GM18951 (cell line): ENCODE measurements around the gene ZFAND3.

Experiments used
- POLR2A ChIP-seq: IDR thresholded peaks from 4 replicates; pipeline ENCODE4 v1.6.1; 2011; ENCODE audit warnings: mild to moderate bottlenecking; ENCODE audit not compliant: insufficient read length, insufficient read depth; ENCODE audit errors: extremely low read depth
- in situ Hi-C: fragments of 300-500 bp; cut with MboI; formaldehyde crosslinking; loops from one replicate; pipeline ENCODE4 v1.12.0; 2022; ENCODE audit warnings: low sequenced_read_pairs, mixed read lengths, inconsistent platforms; ENCODE audit not compliant: unreplicated experiment

The ZFAND3 gene

GRCh38 chr6:37993596-37993995, 174.1 kb downstream of the ZFAND3 start:
- no peak for TF ChIP-seq POLR2A
- in situ Hi-C loops: no loop called here

DNA sequence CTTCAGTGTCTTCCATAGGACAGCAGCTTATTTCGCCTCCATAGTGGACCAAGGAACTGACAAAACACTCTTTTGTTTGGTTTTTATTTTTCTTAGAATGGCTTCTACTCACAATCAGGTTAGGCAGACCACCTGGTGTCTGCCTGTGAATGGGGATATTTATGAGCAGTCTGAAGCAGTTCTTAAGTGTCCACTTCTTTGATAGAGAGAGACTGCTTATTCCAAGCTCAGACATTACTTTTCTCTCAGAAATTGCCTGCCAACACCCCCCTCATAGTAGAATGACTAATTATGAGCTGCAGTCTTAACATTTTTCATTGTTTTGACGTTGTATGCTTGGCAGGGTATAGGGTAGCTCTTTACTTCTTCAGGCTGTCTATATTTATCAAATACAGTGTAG, 174.7 kb downstream of the ZFAND3 start:
- in situ Hi-C loops: no loop called here
- TF ChIP-seq POLR2A: no peak

GRCh38 chr6:37998366-37998765, 178.8 kb downstream of the ZFAND3 start:
- no peak for TF ChIP-seq POLR2A
- in situ Hi-C loops: no loop called here

DNA sequence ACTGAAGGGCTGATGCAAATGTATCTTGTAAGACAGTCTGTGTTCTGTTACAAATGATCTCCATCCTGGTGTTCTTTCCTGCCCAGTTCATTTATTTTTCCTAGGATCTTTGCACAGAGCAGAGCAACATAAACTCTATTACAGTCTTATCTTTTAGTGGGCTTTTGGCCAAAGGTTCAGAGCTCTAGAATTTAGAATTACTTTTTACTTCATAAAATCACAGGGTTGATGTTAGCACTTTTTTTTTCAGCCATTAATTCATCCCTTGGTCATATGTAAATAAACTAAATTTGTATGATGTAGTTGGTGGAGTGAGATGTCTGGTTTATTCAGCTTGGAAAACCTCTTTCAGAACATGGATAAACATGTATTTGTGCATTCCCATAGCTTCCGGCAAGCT, 181.9 kb downstream of the ZFAND3 start:
- no peak for TF ChIP-seq POLR2A
- in situ Hi-C loops: loop anchor here (25.0 kb wide), 2 partner anchors 214 to 289 kb away; no protein-coding TSS in a partner anchor

DNA sequence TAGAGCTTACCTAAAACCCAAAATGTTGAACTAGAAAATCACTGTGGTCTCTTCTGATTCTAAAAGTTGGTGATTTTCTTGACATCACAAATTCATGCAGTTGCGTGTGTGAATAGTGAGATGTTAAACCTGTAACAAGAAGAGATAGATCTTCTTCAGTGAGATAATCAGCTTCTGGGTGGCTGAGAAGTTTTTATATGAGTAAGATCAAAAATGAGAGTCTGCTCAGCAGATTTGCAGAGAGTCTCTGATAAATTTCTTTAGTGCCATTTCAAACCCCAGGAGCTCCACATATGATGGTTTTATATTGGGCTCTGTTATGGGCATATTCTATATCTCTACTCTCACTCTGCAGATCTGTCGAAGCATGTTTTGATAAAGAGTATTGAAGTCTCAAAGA, 185.4 kb downstream of the ZFAND3 start:
- in situ Hi-C loops: loop anchor here (25.0 kb wide), 2 partner anchors 218 to 293 kb away; no protein-coding TSS in a partner anchor
- no peak for TF ChIP-seq POLR2A

GRCh38 chr6:38011937-38012336, 192.4 kb downstream of the ZFAND3 start:
- TF ChIP-seq POLR2A: no peak
- in situ Hi-C loops: loop anchor here (25.0 kb wide), 2 partner anchors 225 to 300 kb away; no protein-coding TSS in a partner anchor

DNA sequence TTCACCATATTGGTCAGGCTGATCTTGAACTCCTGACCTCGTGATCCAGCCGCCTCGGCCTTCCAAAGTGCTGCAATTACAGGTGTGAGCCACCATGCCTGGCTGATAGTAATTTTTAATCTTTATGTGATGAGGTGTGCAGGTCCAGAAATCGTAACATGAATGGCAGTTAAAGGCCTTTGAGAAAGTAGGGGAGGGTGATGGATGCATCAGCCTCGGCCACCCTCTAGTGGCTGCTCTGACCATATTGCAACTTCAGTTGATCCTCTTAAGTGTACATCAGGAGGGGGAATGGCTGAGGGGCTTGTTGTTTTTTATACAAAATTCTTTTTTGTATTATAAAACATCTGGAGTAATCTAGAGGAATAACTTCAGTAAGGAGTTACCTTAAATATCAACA, 193.0 kb downstream of the ZFAND3 start:
- in situ Hi-C loops: loop anchor here (25.0 kb wide), 2 partner anchors 225 to 300 kb away; no protein-coding TSS in a partner anchor
- TF ChIP-seq POLR2A: no peak

DNA sequence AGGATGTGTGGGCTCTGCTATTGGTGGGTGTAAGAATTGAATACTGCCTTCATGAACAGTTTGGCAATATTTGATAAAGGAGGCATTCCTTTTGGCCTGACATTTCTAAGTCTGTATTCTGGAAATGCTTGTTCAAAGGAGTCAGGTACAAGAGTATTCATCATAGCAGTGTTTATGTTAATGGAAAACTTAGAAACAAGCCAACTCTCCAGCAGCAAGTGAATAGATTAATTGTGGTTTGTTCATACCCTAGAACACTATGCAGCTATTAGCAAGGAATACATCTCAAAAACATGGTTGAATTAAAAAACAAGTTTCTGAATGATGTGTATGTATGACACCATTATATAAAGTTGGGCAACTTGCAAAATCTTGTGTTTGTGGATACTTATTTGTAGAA, 195.8 kb downstream of the ZFAND3 start:
- TF ChIP-seq POLR2A: no peak
- in situ Hi-C loops: loop anchor here (25.0 kb wide), 2 partner anchors 228 to 303 kb away; no protein-coding TSS in a partner anchor

- TF ChIP-seq POLR2A: no peak
- in situ Hi-C loops: loop anchor here (25.0 kb wide), 2 partner anchors 230 to 305 kb away; no protein-coding TSS in a partner anchor
These were observed 197.3 kb downstream of the ZFAND3 start for GRCh38 chr6:38016824-38017223.

DNA sequence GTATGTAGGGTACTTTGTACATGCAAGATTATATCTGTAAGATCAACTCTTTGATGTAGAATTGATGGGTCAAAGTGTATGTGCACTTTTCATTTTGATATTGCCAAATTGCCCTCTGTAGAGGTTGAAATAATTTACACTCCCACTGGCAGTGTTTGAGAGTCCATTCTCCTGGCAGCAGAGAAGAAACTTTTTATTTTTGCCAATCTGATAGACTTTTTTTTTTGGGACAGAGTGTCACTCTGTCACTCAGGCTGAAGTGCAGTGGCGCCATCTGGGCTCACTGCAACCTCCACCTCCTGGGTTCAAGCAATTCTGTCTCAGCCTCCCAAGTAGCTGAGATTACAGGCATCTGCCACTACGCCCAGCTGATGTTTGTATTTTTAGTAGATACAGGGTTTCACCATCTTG, 199.2 kb downstream of the ZFAND3 start:
- in situ Hi-C loops: loop anchor here (25.0 kb wide), 2 partner anchors 231 to 306 kb away; no protein-coding TSS in a partner anchor
- no peak for TF ChIP-seq POLR2A

DNA sequence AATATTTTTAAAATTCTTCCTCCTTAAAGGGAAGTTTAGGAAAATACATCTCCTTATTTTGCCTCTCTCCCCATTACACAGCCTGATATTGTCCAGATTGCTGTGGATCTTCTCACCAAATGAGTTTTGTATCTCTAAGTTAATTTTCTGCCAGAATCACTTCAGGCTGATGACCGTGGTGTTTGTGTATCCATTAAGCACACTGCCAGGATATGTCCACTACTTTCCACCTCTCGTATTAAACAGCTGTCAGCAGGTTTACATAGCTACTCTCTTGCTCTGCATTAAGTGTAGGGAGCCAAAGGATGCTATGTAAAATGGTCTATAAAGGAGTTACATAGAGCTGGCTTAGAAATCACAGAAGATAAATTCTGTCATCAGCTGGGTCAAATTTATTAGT, 201.1 kb downstream of the ZFAND3 start:
- no peak for TF ChIP-seq POLR2A
- in situ Hi-C loops: loop anchor here (25.0 kb wide), 2 partner anchors 233 to 308 kb away; no protein-coding TSS in a partner anchor

DNA sequence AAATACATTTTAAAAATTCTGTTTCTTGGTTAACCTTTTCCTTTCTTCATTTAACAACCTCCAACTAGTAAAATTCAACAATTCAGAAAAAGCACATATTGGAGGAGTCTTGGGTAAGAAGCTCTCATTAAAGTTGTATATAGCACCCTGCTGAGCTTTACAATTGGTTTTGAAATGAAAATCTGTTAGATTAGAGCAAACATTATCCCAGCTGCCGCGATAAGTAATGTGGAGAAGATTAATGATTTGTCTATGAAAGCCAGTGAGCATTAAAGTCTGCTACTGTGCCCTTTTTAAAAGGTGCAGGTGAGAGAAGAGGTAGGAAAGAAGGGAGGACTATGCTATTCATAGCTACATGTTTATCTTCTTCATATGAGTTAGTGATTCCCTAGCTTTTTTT, 201.5 kb downstream of the ZFAND3 start:
- no peak for TF ChIP-seq POLR2A
- in situ Hi-C loops: loop anchor here (25.0 kb wide), 2 partner anchors 234 to 309 kb away; no protein-coding TSS in a partner anchor

DNA sequence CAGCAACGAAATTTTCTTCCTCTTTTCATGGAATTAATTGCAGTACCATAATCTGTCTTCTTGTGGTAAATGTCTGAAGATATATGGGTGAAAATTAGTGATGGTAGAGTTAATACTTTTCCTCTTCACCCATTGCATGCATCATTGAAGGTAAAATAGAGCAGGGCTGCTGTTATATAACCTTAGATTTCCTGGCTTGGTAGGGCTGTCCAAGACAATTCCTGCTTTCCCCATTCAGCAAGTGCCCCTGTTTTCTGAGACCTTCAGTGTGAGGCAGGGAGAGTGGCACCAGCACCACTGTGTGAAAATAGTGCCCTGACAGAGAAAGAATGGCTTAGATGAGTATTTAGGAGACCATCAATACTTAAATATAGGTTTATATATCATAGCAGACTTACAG, 202.0 kb downstream of the ZFAND3 start:
- in situ Hi-C loops: loop anchor here (25.0 kb wide), 2 partner anchors 234 to 309 kb away; no protein-coding TSS in a partner anchor
- TF ChIP-seq POLR2A: no peak

DNA sequence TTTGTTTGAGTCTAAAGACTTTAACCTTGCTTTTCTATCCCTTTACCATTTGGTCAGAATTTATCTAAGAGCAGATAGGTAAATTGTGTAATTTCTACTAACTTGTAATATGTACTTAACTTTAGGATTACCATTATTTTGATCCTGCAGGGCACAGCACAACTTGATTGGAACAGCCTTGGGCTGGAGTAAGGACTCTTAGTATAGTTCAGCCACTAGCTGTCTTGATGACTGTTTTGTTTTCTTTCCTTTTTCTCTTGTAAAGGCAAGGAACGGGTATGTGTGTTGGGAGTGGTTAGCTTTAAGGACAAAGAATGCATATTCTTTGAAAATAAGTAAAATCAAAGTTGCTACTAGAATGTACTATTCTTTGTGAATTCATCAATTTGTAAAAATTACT, 203.2 kb downstream of the ZFAND3 start:
- in situ Hi-C loops: loop anchor here (25.0 kb wide), 2 partner anchors 235 to 310 kb away; no protein-coding TSS in a partner anchor
- TF ChIP-seq POLR2A: no peak
